Measurements from ENCODE around the gene PCDHGA8. TPM values are rescaled to one million over a fixed set of nuclear protein-coding genes. Genes with fewer than 3 reads are reported as not detected.
A peak's percentile ranks its signal among the peaks of the same experiment; 100 is the strongest.
"Not testable (repeated sequence)": the region's sequence is repeated elsewhere in the genome, so short reads cannot be mapped to it uniquely, and the experiment has no call there.

Gene PCDHGA8
- total RNA-seq, 2 experiments from 2014 or later, result not detected

GRCh38 chr5:141375444-141376155 is 16.8 kb upstream of the PCDHGA8 start:
- Mint-ChIP-seq H3K36me3 (ENCODE audit: low read depth) (peaks cover 11% of the 10 kb centered on the region), H3K27me3 (peaks cover 17% of the 10 kb centered on the region), H3K9me3 (peaks cover 19% of the 10 kb centered on the region)
- H3K27ac Mint-ChIP-seq, H3K4me3 Mint-ChIP-seq, DNase-seq, H3K4me1 Mint-ChIP-seq, POLR2A ChIA-PET: not testable (repeated sequence)
- CTCF ChIA-PET, result interaction anchor here (0.7 kb wide), 1 partner anchor 100 kb away, joined by 4 read pairs; no protein-coding TSS in a partner anchor

GRCh38 chr5:141382469-141383294 is 9.8 kb upstream of the PCDHGA8 start, which contains the start of gene PCDHGA7:
TSS of gene PCDHGA7 (plus strand) at chr5:141382742. CDS start at chr5:141382900, 158 bp downstream.
- CTCF ChIA-PET, result interaction anchor here (1.1 kb wide), 1 partner anchor 16 kb away, joined by 4 read pairs; no protein-coding TSS in a partner anchor
- DNase-seq, result no peak
- Mint-ChIP-seq H3K9me3 (peaks cover 8% of the 10 kb centered on the region), H3K27me3 (peaks cover 31% of the 10 kb centered on the region), H3K27ac (no peak within 1 kb of the TSS), H3K4me1 (no peaks in the 10 kb centered on the region), H3K4me3 (peak within 1 kb of the TSS; percentile 46), H3K36me3 (ENCODE audit: low read depth) (no peaks in the 10 kb centered on the region)
- POLR2A ChIA-PET, result no interaction called here

GRCh38 chr5:141383345-141383744 is 9.1 kb upstream of the PCDHGA8 start:
- no peaks in the 10 kb centered on the region for H3K4me1 Mint-ChIP-seq
- DNase-seq, result no peak
- no peak overlapping the region for H3K27ac Mint-ChIP-seq
- CTCF ChIA-PET, result interaction anchor here (1.1 kb wide), 1 partner anchor 16 kb away, joined by 4 read pairs; no protein-coding TSS in a partner anchor
- peaks cover 9% of the 10 kb centered on the region for H3K9me3 Mint-ChIP-seq
- POLR2A ChIA-PET, result no interaction called here
- peaks cover under 1% of the 10 kb centered on the region for H3K36me3 Mint-ChIP-seq (ENCODE audit: low read depth)
- H3K27me3 Mint-ChIP-seq, result peaks cover 31% of the 10 kb centered on the region
- no peak overlapping the region for H3K4me3 Mint-ChIP-seq

GRCh38 chr5:141384471-141385267 is 7.8 kb upstream of the PCDHGA8 start:
- Mint-ChIP-seq H3K27ac (no peak overlapping the region), H3K9me3 (peaks cover 16% of the 10 kb centered on the region), H3K4me1 (no peaks in the 10 kb centered on the region), H3K36me3 (ENCODE audit: low read depth) (peaks cover 3% of the 10 kb centered on the region), H3K27me3 (peaks cover 32% of the 10 kb centered on the region), H3K4me3 (no peak overlapping the region)
- CTCF ChIA-PET, result no interaction called here
- POLR2A ChIA-PET, result no interaction called here
- DNase-seq, result no peak

GRCh38 chr5:141387557-141388311 is 4.7 kb upstream of the PCDHGA8 start, which contains the start of gene PCDHGB4:
TSS of gene PCDHGB4 (plus strand) at chr5:141387698. CDS start at chr5:141387885, 187 bp downstream.
- Mint-ChIP-seq H3K9me3 (peaks cover 22% of the 10 kb centered on the region), H3K4me3 (peak within 1 kb of the TSS; percentile 7), H3K27me3 (peaks cover 32% of the 10 kb centered on the region)
- H3K36me3 Mint-ChIP-seq (ENCODE audit: low read depth); H3K4me1 Mint-ChIP-seq; H3K27ac Mint-ChIP-seq; DNase-seq: not testable (repeated sequence)
- POLR2A ChIA-PET, result interaction anchor here (1.0 kb wide), 1 partner anchor 67 kb away, joined by 3 read pairs; the partner anchor contains the start of gene TAF7
- CTCF ChIA-PET, result interaction anchor here (0.7 kb wide), 1 partner anchor 20 kb away, joined by 3 read pairs; the partner anchor contains the start of gene PCDHGB6

- Mint-ChIP-seq H3K4me1 (no peaks in the 10 kb centered on the region), H3K4me3 (no peak overlapping the region), H3K27me3 (peaks cover 27% of the 10 kb centered on the region), H3K27ac (no peak overlapping the region), H3K36me3 (ENCODE audit: low read depth) (peaks cover 6% of the 10 kb centered on the region), H3K9me3 (peaks cover 17% of the 10 kb centered on the region)
- POLR2A ChIA-PET, result no interaction called here
- no peak for DNase-seq
- CTCF ChIA-PET, result no interaction called here
Measured at GRCh38 chr5:141388661-141389060, 3.8 kb upstream of the PCDHGA8 start.

GRCh38 chr5:141389153-141390042 is 3.0 kb upstream of the PCDHGA8 start:
- peaks cover 29% of the 10 kb centered on the region for H3K27me3 Mint-ChIP-seq
- DNase-seq, result no peak
- no peak overlapping the region for H3K27ac Mint-ChIP-seq
- H3K9me3 Mint-ChIP-seq, result peaks cover 21% of the 10 kb centered on the region
- H3K36me3 Mint-ChIP-seq (ENCODE audit: low read depth), result peaks cover 6% of the 10 kb centered on the region
- CTCF ChIA-PET, result interaction anchor here (1.6 to 1.7 kb wide), 2 partner anchors 16 to 135 kb away, joined by 4 to 5 read pairs; no protein-coding TSS in a partner anchor
- no peak overlapping the region for H3K4me3 Mint-ChIP-seq
- no peaks in the 10 kb centered on the region for H3K4me1 Mint-ChIP-seq
- POLR2A ChIA-PET, result no interaction called here

GRCh38 chr5:141393267-141393666 is 834 bp downstream of the PCDHGA8 start:
- POLR2A ChIA-PET, result no interaction called here
- Mint-ChIP-seq H3K4me1 (no peaks in the 10 kb centered on the region), H3K4me3 (no peak overlapping the region), H3K27ac (no peak overlapping the region), H3K36me3 (ENCODE audit: low read depth) (peaks cover 6% of the 10 kb centered on the region), H3K9me3 (peaks cover 18% of the 10 kb centered on the region), H3K27me3 (peaks cover 36% of the 10 kb centered on the region)
- CTCF ChIA-PET, result interaction anchor here (1.4 kb wide), 1 partner anchor 19 kb away, joined by 5 read pairs; the partner anchor contains the start of gene PCDHGA10
- no peak for DNase-seq

GRCh38 chr5:141394401-141395187 is 2.2 kb downstream of the PCDHGA8 start:
- POLR2A ChIA-PET, H3K4me1 Mint-ChIP-seq, H3K27ac Mint-ChIP-seq, DNase-seq, H3K4me3 Mint-ChIP-seq: not testable (repeated sequence)
- Mint-ChIP-seq H3K36me3 (ENCODE audit: low read depth) (peaks cover 10% of the 10 kb centered on the region), H3K27me3 (peaks cover 39% of the 10 kb centered on the region), H3K9me3 (peaks cover 14% of the 10 kb centered on the region)
- CTCF ChIA-PET, result interaction anchor here (0.7 to 1.1 kb wide), 3 partner anchors 18 to 525 kb away, joined by 3 to 4 read pairs (median 3); partner anchors contain the start of gene PCDHGA10

- not testable (repeated sequence) for H3K4me3 Mint-ChIP-seq, H3K4me1 Mint-ChIP-seq, H3K27ac Mint-ChIP-seq
- ChIA-PET CTCF (interaction anchor here (0.9 to 2.3 kb wide), 8 partner anchors 9 to 166 kb away, joined by 3 to 11 read pairs (median 5); partner anchors contain the start of genes PCDHGA10, PCDHGA11, PCDHGB3 and PCDHGB6), POLR2A (interaction anchor here (1.1 kb wide), 1 partner anchor 78 kb away, joined by 3 read pairs; the partner anchor contains the start of gene TAF7)
- H3K27me3 Mint-ChIP-seq, result peaks cover 41% of the 10 kb centered on the region
- peaks cover 11% of the 10 kb centered on the region for H3K9me3 Mint-ChIP-seq
- peaks cover 13% of the 10 kb centered on the region for H3K36me3 Mint-ChIP-seq (ENCODE audit: low read depth)
- DNase-seq, result peak; percentile 38
Measured at GRCh38 chr5:141397756-141398551, 5.5 kb downstream of the PCDHGA8 start, which contains the start of gene PCDHGB5. TSS of gene PCDHGB5 (plus strand) at chr5:141397947. CDS start at chr5:141398128, 181 bp downstream.

Measured in activated CD4-positive, alpha-beta memory T cell treated with anti-CD3 and anti-CD28 coated beads, Interleukin-2, amount 10 ng/mL, durations not matched to agents 7 days and 5 days (primary cell).